Stimulated activated CD8-positive, alpha-beta memory T cell treated with anti-CD3 and anti-CD28 coated beads, Interleukin-4, amount 100 ng/mL, for 24 hours (primary cell): ENCODE measurements around the gene PHRF1.

Experiments used
- DNase-seq: peaks from one replicate; pipeline ENCODE4 v3.0.0-alpha.2; 2020; ENCODE audit warnings: low read depth

The PHRF1 gene

GRCh38 chr11:575313-575995 lies 816 bp upstream of the PHRF1 start:
- DNase-seq = no peak

DNA sequence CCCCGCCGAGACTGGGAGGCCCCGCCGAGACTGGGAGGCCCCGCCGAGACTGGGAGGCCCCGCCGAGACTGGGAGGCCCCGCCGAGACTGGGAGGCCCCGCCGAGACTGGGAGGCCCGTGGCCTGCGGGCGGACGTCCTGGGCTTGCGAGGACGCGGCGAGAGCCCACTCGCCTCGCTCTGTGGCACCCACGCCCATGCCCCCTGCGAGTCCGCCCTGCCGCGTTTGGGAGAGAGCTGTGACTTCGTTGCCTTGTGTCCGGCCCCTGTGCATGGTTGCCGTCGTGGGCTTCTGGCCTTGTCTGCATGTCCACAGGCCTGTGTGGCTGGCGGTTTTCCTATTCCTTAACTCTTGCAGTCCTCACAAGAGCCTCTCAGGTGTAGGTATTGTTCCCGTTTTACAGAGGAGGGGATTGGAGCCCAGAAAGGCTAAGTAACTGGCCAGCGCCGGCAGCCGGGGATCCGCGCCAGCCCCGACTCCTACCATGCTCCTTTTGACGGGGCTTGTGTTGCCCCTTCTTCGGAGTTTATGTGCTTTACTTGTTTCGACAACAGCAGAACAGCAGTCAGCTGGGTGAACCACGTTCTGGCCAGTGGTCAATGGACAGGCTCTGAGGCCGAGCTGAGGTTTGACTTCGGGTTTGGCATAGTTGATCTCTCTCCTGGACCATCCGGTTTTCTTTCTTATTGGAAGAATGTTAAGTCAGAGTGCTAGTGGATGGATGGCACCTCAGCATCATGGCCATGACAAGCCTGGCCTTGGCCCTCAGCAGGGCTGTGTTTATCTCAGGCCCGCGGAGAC lies 741 bp downstream of the PHRF1 start:
- DNase-seq = no peak

DNA sequence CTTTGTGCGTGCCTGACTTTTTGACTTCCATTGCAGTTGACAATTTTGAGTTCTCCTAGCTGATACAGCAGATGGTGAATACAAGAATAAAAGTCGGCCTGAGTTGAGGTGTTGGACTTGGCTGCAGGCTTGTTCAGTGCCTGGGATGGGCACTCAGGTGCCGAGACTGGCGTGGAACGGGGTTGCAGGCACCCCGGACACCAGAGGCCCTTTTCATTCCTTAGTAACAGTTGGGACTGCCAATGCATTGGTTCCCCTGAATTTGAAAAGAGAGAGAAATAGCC lies 1.3 kb downstream of the PHRF1 start:
- no peak for DNase-seq

- no peak for DNase-seq
Measured at GRCh38 chr11:578276-579035, 2.2 kb downstream of the PHRF1 start.

- DNase-seq = no peak
Measured at GRCh38 chr11:579830-580601, 3.7 kb downstream of the PHRF1 start.

DNA sequence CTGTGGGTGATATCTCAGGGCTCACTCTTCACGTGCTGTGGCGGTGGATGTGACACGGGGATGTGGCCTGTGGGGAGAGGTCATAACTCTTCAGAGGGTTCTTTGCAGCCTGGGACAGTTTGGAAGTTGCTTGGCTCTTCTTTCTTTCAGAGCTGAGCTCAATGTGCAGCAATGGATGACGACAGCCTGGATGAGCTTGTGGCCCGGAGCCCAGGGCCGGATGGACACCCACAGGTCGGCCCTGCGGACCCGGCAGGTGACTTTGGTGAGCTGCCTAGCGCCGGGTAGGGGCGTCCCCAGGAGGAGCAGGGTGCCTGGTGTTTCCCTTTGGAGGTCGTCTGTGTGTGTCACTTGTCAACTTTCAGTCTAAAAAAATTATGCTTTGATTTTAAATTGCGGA lies 5.1 kb downstream of the PHRF1 start:
- DNase-seq = no peak

- DNase-seq = no peak
Measured at GRCh38 chr11:581752-582151, 5.5 kb downstream of the PHRF1 start.

- DNase-seq = no peak
Measured at GRCh38 chr11:584287-584686, 8.0 kb downstream of the PHRF1 start.

DNA sequence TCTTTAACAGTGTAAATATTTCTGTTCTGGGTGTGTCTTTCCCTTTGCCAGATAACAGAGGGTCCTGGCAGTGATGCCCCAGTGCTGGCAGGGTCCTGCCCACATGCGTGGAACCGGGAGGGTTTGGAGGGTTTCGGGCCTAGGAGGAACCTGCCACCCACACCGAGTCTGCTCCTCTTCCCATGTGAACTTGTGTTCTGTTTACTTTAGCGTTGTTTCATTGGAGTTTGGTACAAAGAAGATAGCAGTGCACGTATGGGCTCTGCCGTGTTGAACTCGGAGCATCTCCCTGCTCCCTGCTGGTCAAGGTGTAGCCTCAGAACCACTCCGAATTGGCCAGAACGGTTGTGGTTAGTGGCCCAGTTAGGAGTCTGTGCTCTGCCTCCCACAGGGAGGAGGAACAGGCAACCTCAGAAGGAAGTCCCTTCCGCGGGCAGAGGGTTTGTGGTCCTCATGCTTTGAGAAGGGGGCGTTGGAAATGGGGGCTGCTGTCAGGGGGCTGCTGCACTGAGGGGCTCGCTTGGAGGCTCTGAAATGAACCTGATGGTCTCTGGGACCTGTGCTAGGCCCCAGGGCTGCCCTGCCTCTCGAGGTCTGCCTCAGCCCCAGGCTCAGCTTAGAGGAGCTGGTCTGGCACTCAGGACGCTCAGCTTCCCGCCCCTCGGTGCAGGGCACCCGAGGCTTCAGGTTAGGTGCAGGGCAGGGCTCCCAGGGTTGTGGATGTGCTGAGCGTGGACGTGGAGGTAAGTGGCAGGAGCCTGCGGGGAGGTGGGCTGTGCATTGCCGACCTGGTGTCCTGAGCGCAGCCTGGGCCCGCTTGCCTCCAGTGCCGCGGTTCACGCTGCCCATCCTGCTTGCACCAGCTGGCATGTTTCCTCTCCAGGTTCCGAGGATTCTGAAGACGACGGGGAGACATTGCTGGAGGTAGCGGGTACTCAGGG lies 10.4 kb downstream of the PHRF1 start:
- no peak for DNase-seq

DNA sequence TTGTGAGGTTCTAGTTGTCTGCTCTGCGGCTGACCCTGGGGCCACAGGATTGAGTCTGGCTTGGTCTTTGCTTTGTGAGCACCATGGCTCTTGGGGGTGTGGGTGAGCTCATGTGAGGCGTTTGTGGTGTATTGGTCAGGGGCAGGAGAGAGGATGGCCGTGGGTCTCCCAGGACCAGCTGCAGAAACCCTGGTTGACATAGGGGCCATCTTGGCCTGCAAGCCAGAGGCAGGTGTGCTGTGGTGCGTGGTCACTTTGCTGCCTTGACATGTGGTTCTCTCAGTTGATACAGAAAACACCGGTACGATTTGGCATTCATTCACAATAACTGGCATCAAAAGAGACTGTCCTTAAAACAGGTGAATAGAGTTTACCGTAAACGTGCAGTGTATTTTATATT lies 11.3 kb downstream of the PHRF1 start:
- no peak for DNase-seq

DNA sequence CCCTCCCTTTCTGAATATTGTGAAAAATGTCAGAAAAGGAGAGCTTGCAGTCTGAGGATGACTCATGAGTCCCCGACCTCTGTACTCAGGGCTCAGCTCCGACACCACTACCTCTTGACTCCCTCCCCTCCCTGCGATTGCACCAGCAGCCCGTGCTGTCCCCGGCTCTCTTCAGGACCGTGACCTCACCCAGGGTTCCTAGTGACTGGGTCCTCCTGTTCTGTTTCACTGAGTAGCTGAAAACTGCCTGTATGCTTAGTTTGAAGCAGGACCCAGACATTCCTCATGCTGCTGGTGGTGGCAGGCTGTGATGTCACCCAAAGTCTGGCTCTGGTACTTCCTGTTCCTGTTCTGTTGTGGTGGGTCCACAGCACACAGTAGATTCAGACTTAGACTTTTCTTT lies 11.7 kb downstream of the PHRF1 start:
- DNase-seq = peak; percentile 49

- no peak for DNase-seq
Measured at GRCh38 chr11:589798-590197, 13.5 kb downstream of the PHRF1 start.

DNA sequence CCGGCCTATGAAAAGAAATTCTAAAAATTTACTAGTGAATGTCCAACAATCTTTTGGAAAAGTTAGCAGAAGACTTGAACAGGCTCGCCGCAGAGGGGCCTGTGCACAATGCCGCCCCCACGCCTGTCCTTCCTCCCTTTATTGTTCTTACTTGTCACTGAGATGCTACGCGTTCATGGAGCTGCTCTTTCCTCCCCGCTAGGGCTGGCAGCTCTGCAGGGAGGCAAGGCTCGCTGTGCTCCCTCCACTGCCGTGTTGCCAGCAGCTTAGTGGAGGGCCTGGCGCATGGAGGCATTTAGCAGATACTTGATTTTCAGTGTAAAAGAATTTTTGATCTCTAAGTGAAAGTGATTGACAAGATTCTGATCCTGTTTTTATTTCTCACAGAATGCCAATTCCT lies 14.7 kb downstream of the PHRF1 start:
- DNase-seq = no peak

GRCh38 chr11:592501-592900 lies 16.2 kb downstream of the PHRF1 start:
- no peak for DNase-seq

DNA sequence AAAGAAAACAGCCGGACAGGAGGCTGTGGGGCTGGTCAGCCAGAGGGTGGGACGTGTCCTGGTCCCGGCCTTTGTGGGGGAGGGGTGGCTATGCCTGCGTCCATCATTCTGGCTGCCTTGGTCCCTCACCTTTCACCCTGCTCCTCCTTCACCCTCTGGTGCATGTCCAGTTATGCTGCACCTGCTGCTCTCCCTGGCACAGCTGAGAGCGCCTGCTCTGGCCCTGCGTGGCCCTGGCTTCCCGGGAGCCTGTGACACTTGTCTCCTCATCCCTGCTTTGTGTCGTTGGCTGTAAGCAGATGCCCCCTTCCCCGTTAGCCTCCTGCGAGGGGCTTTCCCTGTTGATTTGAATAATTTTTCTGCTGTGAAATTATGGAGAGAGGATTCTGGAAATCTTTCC lies 16.6 kb downstream of the PHRF1 start:
- DNase-seq = no peak

DNA sequence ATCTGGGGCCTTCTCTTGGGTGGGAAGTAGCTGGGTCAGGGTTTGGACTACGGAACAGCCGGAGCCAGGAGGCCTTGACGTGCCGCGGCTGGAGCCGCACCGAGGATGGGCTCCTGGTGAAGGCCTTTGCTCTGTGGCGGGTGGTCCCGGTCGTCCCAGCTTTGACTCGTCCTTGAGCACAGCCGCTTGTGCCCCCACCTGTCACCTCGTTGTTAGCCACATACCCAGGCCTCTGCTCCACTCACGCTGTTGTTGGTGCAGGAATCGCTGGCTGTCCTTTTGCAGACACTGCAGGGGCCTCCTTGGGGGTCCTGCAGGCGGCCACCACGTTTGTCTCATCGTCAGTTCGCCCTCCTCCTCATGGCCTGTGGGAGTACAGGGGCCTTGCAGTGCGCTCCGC lies 17.1 kb downstream of the PHRF1 start:
- DNase-seq = no peak

DNA sequence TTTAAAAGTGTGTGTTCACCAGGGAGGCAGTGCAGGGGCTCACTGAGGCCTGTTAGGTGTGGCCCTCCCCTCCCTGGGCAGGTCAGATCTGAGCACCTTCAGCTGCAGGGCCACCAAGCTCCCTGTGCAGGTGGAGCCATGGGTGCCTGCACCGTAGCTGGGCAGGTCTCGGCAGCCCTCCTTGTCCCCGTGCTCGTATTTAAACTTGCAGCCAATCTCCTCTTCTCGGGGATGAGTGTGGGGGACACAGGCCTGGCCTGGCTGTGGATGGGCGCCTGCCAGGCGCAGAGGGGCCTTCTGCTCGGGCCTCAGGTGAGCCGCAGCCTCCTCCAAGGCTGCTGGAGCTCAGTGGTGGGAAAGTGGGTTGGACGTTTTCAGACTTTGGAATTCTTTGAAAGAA lies 19.1 kb downstream of the PHRF1 start:
- no peak for DNase-seq

DNA sequence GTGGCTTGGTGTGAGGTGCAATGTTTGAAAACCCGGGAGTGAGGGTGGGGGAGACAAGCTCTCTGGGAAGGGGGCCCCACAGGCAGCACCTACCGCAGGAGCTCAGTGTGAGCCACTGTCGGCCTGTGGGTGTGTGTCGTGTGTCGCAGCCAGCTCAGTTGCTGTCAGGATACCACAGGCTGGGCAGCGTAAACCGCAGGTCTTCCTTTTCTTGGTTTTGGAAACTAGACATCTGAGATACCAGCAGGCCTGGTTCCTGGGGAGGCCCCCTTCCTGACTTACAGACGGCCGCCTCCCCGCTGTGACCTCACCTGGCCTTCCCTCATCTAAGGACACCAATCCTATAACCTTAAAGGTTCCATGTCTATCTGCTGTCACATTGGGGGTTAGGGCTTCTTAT lies 20.1 kb downstream of the PHRF1 start:
- no peak for DNase-seq

- DNase-seq = no peak
Measured at GRCh38 chr11:597166-597725, 21.0 kb downstream of the PHRF1 start.

DNA sequence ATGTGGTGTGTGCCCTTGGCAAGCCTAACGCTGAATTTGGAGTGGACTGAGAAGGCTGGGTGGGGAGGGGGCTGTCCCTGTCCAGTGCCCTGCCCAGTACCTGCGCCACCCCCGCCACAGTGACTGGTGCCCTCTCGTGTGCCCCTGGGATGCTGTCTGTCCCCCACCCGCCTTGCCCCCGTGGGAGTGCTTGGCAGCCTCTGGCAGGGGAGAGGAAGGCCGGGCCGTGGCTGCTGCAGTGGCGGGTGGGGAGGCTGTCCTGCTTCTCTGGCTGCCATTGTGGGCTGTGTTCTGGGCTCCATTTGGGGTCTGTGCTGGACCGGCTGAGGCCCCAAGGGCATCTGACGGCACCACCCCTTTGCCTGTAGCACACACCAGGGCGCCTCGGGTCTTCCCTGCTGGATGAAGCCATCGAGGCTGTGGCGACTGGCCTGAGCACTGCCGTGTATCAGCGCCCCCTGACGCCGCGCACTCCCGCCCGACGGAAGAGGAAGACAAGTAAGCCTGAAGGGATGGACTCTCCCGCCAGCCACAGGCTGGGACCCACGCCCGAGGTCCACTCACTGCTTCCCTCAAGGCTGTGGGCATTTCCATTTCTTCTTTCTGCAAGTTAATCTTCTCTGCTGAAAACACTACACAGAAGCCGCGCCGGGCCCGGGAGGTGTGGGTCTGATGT lies 21.9 kb downstream of the PHRF1 start:
- no peak for DNase-seq
